GM12878 (cell line): ENCODE results near the gene CTNNA2. TPM values are rescaled to one million over a fixed set of nuclear protein-coding genes. Genes with fewer than 3 reads are reported as not detected.

Experiments
- ATAC-seq: fragments of 200-7000 bp; cut with Tn5 transposase; 3 replicates; pipeline ENCODE4 v1.9.1; 2020; ENCODE audit warnings: mild to moderate bottlenecking, moderate library complexity
- BruUV-seq: library from RNA; stranded (reverse); fragments of 400-500 nt; replicated peaks from 2 replicates; lab custom pipeline; 2021; lab: Mats Ljungman, UMichigan
- CTCF ChIA-PET: fragments of 300-600 bp; sonication (Branson Sonifier 250); formaldehyde crosslinking; extraction: SDS; loops from one replicate; lab custom pipeline; 2021; ENCODE audit warnings: inconsistent platforms; lab: Yijun Ruan, JAX
- POLR2A ChIA-PET: fragments of 350-600 bp; formaldehyde crosslinking; extraction: SDS; loops from one replicate; lab custom pipeline; 2021; ENCODE audit warnings: inconsistent platforms; lab: Charles Lee
- RAD21 ChIA-PET: fragments of 300-600 bp; sonication (Branson Sonifier 250); formaldehyde crosslinking; loops from one replicate; lab custom pipeline; 2023; ENCODE audit warnings: antibody characterized with exemption; ENCODE audit not compliant: unreplicated experiment; lab: Charles Lee
- SMC1A ChIA-PET: fragments of 300-600 bp; sonication (Branson Sonifier 250); formaldehyde crosslinking; loops from one replicate; lab custom pipeline; 2023; ENCODE audit not compliant: unreplicated experiment, uncharacterized antibody; lab: Charles Lee
- DNase-seq: peaks from one replicate; pipeline ENCODE4 v3.0.0-alpha.2; 2011; ENCODE audit warnings: low read depth, low spot score
- FAIRE-seq: peaks from 3 replicates; lab custom pipeline; 2011; peaks lifted over from hg19 to GRCh38; lab: Jason Lieb, UNC
- H2AFZ ChIP-seq: 2 replicates; pipeline ENCODE4 v1.6.0; 2011; ENCODE audit warnings: low read depth, low read length, control low read depth; ENCODE audit not compliant: control insufficient read depth
- H3K27ac ChIP-seq: 2 replicates; pipeline ENCODE4 v1.5.1; 2011; ENCODE audit warnings: control low read depth; ENCODE audit not compliant: control insufficient read depth, insufficient read depth
- H3K27me3 ChIP-seq, 2 experiments: replicated peaks in 1 of 2; 2 replicates each; pipeline versions ENCODE4 v1.6.0 to v1.6.1; 2011; ENCODE audit warnings: low read length in 1 of 2; ENCODE audit not compliant: control insufficient read depth in 2 of 2, insufficient read depth in 2 of 2
- H3K36me3 ChIP-seq, 2 experiments: 2 replicates each; pipeline ENCODE4 v1.5.1; 2011; ENCODE audit warnings: low read length in 1 of 2; ENCODE audit not compliant: control insufficient read depth in 2 of 2, insufficient read depth in 2 of 2
- H3K4me1 ChIP-seq: 2 replicates; pipeline ENCODE4 v1.6.1; 2011; ENCODE audit warnings: mild to moderate bottlenecking, low read length, moderate library complexity, mixed read lengths; ENCODE audit not compliant: control insufficient read depth, insufficient read depth
- H3K4me2 ChIP-seq: 2 replicates; pipeline ENCODE4 v1.6.0; 2011; ENCODE audit warnings: control low read depth; ENCODE audit not compliant: control insufficient read depth, insufficient read depth
- H3K4me3 ChIP-seq: fragments of 200-600 bp; sonication (generic); 2 replicates; pipeline ENCODE4 v1.5.1; 2016
- H3K79me2 ChIP-seq: 2 replicates; pipeline ENCODE4 v1.6.0; 2011; ENCODE audit warnings: low read length; ENCODE audit not compliant: control insufficient read depth, insufficient read depth
- H3K9ac ChIP-seq: 2 replicates; pipeline ENCODE4 v1.8.0; 2011; ENCODE audit warnings: low read length, control low read depth, mixed read lengths; ENCODE audit not compliant: control insufficient read depth, insufficient read depth
- H3K9me3 ChIP-seq: replicated peaks from 3 replicates; pipeline ENCODE4 v1.5.1; 2011; ENCODE audit warnings: mild to moderate bottlenecking, low read length; ENCODE audit not compliant: control insufficient read depth, insufficient read depth
- H4K20me1 ChIP-seq: 2 replicates; pipeline ENCODE4 v1.6.0; 2011; ENCODE audit not compliant: control insufficient read depth, insufficient read depth
- ATF2 ChIP-seq: IDR thresholded peaks from 2 replicates; pipeline ENCODE4 v1.6.1; 2012; ENCODE audit warnings: low read length, inconsistent platforms
- CBFB ChIP-seq: IDR thresholded peaks from 2 replicates; pipeline ENCODE4 v1.6.1; 2016; ENCODE audit warnings: antibody characterized with exemption, low read depth
- E4F1 ChIP-seq: fragments of 450-650 bp; IDR thresholded peaks from 2 replicates; pipeline ENCODE4 v1.6.1; 2018; ENCODE audit warnings: borderline replicate concordance, mild to moderate bottlenecking; ENCODE audit not compliant: partially characterized antibody
- FOXK2 ChIP-seq: fragments of 450-650 bp; IDR thresholded peaks from 2 replicates; pipeline ENCODE4 v1.6.1; 2017; ENCODE audit warnings: mild to moderate bottlenecking, moderate library complexity
- NFIC ChIP-seq: IDR thresholded peaks from 2 replicates; pipeline ENCODE4 v1.6.1; 2012; ENCODE audit warnings: low read depth, mild to moderate bottlenecking, inconsistent platforms, low read length, moderate library complexity
- PAX8 ChIP-seq: fragments of 450-650 bp; IDR thresholded peaks from 2 replicates; pipeline ENCODE4 v1.6.1; 2017; ENCODE audit warnings: mild to moderate bottlenecking, moderate library complexity
- SIX5 ChIP-seq: IDR thresholded peaks from 2 replicates; pipeline ENCODE4 v1.6.1; 2011; ENCODE audit warnings: mild to moderate bottlenecking, low read depth, low read length, moderate library complexity; ENCODE audit not compliant: severe bottlenecking
- ZNF24 ChIP-seq: fragments of 450-650 bp; IDR thresholded peaks from 2 replicates; pipeline ENCODE4 v1.6.1; 2017; ENCODE audit warnings: antibody characterized with exemption, mild to moderate bottlenecking
- ZNF622 ChIP-seq: fragments of 450-650 bp; IDR thresholded peaks from 2 replicates; pipeline ENCODE4 v1.6.1; 2017; ENCODE audit warnings: mild to moderate bottlenecking, inconsistent platforms
- WGBS: methylation state at CpG from one replicate; pipeline ENCODE4 v1.1.6; 2016; ENCODE audit warnings: low lambda C conversion rate; ENCODE audit not compliant: insufficient replicate concordance, insufficient coverage; ENCODE audit errors: missing lambda C conversion rate; 5-methylcytosine and 5-hydroxymethylcytosine counted together
- in situ Hi-C: fragments of 300-500 bp; cut with MboI; formaldehyde crosslinking; loops from 9 replicates; pipeline ENCODE4 v1.14.3; 2018; ENCODE audit warnings: mixed read lengths
- intact Hi-C: fragments of 100-400 bp; cut with micrococcal nuclease; formaldehyde crosslinking; loops from one replicate; pipeline ENCODE4 v1.14.2; 2022; ENCODE audit not compliant: unreplicated experiment
- polyA plus RNA-seq, 11 experiments: library from polyadenylated mRNA; depleted of rRNA in 4 of 11; unstranded in 6 of 11; stranded (reverse) in 5 of 11; fragments of >200 nt; fragmentation: Nextera tagmentation in 4 of 11; fragmentation: Illumina TruSeq in 1 of 11; extraction: Ambion mirVana in 4 of 11; extraction: Trizol in 1 of 11; gene quantifications; 1 replicate in 1 of 11; 2 replicates in 10 of 11; pipeline versions ENCODE4 v1.2.1 to v1.2.3, GENCODE V29; 2011 to 2016; ENCODE audit warnings: inconsistent platforms in 2 of 11, missing spikeins in 2 of 11, low read depth in 1 of 11
- total RNA-seq, 4 experiments: library from RNA; depleted of rRNA in 3 of 4; stranded (reverse); fragments of >200 nt in 3 of 4; fragmentation: Illumina TruSeq in 1 of 4; extraction: Trizol in 1 of 4; gene quantifications; 2 replicates each; pipeline versions ENCODE4 v1.2.1 to v1.2.3, GENCODE V29; 2013 to 2021

CTNNA2 gene
- total and polyA plus RNA-seq, 10 of the 15 experiments (the other 5 are each of a cell fraction or from before 2014, with no cell fraction given): 2.4 to 36.2 (median 6.6) TPM

GRCh38 chr2:80340022-80340421 lies 827.2 kb downstream of the CTNNA2 start:
- Histone ChIP-seq H3K4me3 (no peak overlapping the region), H2AFZ (no peak overlapping the region), H3K27me3 (no peaks in the 10 kb centered on the region), H3K4me2 (no peak overlapping the region), H3K9ac (no peak overlapping the region), H4K20me1 (no peaks in the 10 kb centered on the region), H3K27ac (no peak overlapping the region), H3K4me1 (no peaks in the 10 kb centered on the region), H3K79me2 (no peaks in the 10 kb centered on the region), H3K36me3 (no peaks in the 10 kb centered on the region), H3K9me3 (no peaks in the 10 kb centered on the region)
- FAIRE-seq: no peak
- ChIA-PET POLR2A (no interaction called here), RAD21 (interaction anchor here (0.8 kb wide), 1 partner anchor 10 kb away, joined by 3 read pairs; no protein-coding TSS in a partner anchor), CTCF (interaction anchor here (1.3 to 3.9 kb wide), 5 partner anchors 8 to 179 kb away, joined by 3 to 16 read pairs (median 3); no protein-coding TSS in a partner anchor), SMC1A (interaction anchor here (1.1 to 2.7 kb wide), 6 partner anchors 11 to 159 kb away, joined by 3 to 7 read pairs (median 5); no protein-coding TSS in a partner anchor)
- no peak for TF ChIP-seq ZNF24
- TF ChIP-seq FOXK2: no peak
- TF ChIP-seq CBFB: no peak
- TF ChIP-seq NFIC: no peak
- TF ChIP-seq ZNF622: no peak
- no peak for TF ChIP-seq ATF2
- no peak for TF ChIP-seq E4F1
- no peak for TF ChIP-seq SIX5
- TF ChIP-seq PAX8: no peak
- no TSS peak for BruUV-seq
- WGBS: 38% methylated on average over 3 of the region's 3 CpGs
- DNase-seq: no peak
- in situ Hi-C loops (no loop called here), intact Hi-C loops (no loop called here)
- ATAC-seq: no peak
